ENCODE data around the gene MAOB.

- no peak for TF ChIP-seq GATA3 (IDR thresholded peaks at IDR 0.05; ENCODE audit: low read depth, low read length)
- no peak for TF ChIP-seq GATA2 (IDR thresholded peaks at IDR 0.05; ENCODE audit: low read depth, low read length)
Measured at GRCh38 chrX:43866423-43866822, 15.8 kb downstream of the MAOB start.
